Neutrophil (primary cell): ENCODE data around the gene SLC17A9.

ENCODE experiments used
- H3K27ac ChIP-seq: fragments of 200-600 bp; sonication (generic); 2 replicates; pipeline ENCODE4 v1.5.1; 2016; ENCODE audit warnings: mild to moderate bottlenecking, moderate library complexity
- H3K27me3 ChIP-seq: fragments of 200-600 bp; sonication (generic); 2 replicates; pipeline ENCODE4 v1.6.0; 2016; ENCODE audit warnings: mild to moderate bottlenecking
- H3K36me3 ChIP-seq: fragments of 200-600 bp; sonication (generic); 2 replicates; pipeline ENCODE4 v1.5.1; 2017
- H3K4me1 ChIP-seq, 2 experiments: fragments of 200-600 bp in 1 of 2; sonication (generic) in 1 of 2; 1 replicate in 1 of 2; 2 replicates in 1 of 2; pipeline versions ENCODE4 v1.5.1 to v1.6.1; 2013 to 2016; ENCODE audit warnings: low read depth in 1 of 2, low read length in 1 of 2, mild to moderate bottlenecking in 1 of 2, moderate library complexity in 1 of 2; ENCODE audit not compliant: control insufficient read depth in 1 of 2, insufficient read depth in 1 of 2
- H3K4me3 ChIP-seq, 2 experiments: fragments of 200-600 bp in 1 of 2; sonication (generic) in 1 of 2; 1 replicate in 1 of 2; 2 replicates in 1 of 2; pipeline ENCODE4 v1.5.1; 2013 to 2016; ENCODE audit warnings: low read depth in 1 of 2, low read length in 1 of 2, mild to moderate bottlenecking in 1 of 2, moderate library complexity in 1 of 2
- H3K9me3 ChIP-seq: fragments of 200-600 bp; sonication (generic); 2 replicates; pipeline ENCODE4 v1.5.1; 2016
- TF ChIP-seq, protein P1 (sequence below): fragments of 200-600 bp; sonication (generic); IDR thresholded peaks from 2 replicates; pipeline ENCODE4 v1.5.1; 2016; ENCODE audit warnings: antibody characterized with exemption

The SLC17A9 gene

DNA sequence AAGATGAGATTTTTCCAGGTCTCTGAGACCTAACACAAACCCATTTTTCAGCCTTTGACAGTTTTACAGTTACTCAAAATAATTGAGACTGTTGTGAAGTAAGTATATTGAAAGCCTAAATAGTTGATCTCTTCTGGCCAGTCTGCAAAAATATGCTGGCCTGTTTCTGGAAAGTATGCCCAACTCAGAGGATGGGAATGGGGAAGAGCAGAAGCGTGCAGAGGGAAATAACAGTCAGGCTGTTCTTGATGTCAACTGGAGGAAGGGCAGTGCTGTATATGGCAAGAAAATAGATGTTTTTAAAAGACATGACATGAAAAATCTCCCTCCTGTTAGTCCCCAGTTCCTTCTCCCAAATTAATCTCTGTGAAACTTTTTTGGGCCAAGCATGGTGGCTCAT is 10.7 kb upstream of the SLC17A9 start:
- Histone ChIP-seq H3K27ac (no peak overlapping the region), H3K36me3 (peaks cover 59% of the 10 kb centered on the region)
- TF ChIP-seq, protein P1, sequence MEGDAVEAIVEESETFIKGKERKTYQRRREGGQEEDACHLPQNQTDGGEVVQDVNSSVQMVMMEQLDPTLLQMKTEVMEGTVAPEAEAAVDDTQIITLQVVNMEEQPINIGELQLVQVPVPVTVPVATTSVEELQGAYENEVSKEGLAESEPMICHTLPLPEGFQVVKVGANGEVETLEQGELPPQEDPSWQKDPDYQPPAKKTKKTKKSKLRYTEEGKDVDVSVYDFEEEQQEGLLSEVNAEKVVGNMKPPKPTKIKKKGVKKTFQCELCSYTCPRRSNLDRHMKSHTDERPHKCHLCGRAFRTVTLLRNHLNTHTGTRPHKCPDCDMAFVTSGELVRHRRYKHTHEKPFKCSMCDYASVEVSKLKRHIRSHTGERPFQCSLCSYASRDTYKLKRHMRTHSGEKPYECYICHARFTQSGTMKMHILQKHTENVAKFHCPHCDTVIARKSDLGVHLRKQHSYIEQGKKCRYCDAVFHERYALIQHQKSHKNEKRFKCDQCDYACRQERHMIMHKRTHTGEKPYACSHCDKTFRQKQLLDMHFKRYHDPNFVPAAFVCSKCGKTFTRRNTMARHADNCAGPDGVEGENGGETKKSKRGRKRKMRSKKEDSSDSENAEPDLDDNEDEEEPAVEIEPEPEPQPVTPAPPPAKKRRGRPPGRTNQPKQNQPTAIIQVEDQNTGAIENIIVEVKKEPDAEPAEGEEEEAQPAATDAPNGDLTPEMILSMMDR: no peak

DNA sequence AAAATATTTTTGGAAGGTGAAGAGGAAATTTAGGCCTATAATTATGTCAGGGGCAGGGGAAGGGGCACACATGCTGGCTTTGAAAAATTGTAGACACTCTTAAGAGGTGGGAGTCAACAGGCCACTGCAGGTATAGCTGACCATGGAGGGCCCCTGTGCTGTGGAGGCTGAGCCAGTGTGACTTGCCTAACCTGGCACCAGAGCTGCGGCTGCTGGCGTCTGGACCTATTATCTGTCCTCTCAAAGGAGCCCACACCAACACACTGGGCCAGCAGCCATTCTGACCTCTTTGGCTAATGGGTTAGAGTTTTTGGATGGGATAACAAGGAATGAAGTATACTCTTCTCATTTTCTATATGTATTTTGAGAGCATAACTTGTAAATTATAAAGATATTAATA is 10.1 kb upstream of the SLC17A9 start:
- H3K9me3 ChIP-seq: no peaks in the 10 kb centered on the region
- TF ChIP-seq, protein P1: no peak
- H3K36me3 ChIP-seq: peaks cover 66% of the 10 kb centered on the region
- H3K4me3 ChIP-seq: no peak overlapping the region
- H3K27ac ChIP-seq: no peak overlapping the region
- no peaks in the 10 kb centered on the region for H3K27me3 ChIP-seq
- H3K4me1 ChIP-seq: peaks cover 18 to 19% of the 10 kb centered on the region in 2 experiments

More for the DNA sequence above, 10.7 kb upstream of the SLC17A9 start:
- H3K9me3 ChIP-seq: no peaks in the 10 kb centered on the region
- no peak overlapping the region for H3K4me3 ChIP-seq
- H3K4me1 ChIP-seq: peaks cover 25% of the 10 kb centered on the region in 2 experiments
- no peaks in the 10 kb centered on the region for H3K27me3 ChIP-seq

DNA sequence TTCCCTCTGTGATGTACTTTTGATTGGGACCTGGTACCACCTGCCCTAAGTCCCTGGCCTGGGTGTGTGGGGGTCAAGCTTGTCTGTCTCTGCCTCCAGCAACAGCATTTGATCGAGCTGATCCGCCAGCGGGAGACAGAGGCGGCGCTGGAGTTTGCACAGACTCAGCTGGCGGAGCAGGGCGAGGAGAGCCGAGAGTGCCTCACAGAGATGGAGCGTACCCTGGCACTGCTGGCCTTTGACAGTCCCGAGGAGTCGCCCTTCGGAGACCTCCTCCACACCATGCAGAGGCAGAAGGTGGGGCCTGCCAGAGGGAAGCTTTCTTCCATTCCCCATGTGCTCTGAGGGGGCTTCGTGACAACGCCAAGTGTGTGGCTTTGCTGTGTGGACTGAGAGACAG is 9.1 kb upstream of the SLC17A9 start:
- Histone ChIP-seq H3K27me3 (no peaks in the 10 kb centered on the region), H3K27ac (no peak overlapping the region), H3K36me3 (peaks cover 75% of the 10 kb centered on the region), H3K9me3 (no peaks in the 10 kb centered on the region), H3K4me1 (peaks cover 15 to 16% of the 10 kb centered on the region in 2 experiments), H3K4me3 (no peak overlapping the region)
- TF ChIP-seq, protein P1: no peak

DNA sequence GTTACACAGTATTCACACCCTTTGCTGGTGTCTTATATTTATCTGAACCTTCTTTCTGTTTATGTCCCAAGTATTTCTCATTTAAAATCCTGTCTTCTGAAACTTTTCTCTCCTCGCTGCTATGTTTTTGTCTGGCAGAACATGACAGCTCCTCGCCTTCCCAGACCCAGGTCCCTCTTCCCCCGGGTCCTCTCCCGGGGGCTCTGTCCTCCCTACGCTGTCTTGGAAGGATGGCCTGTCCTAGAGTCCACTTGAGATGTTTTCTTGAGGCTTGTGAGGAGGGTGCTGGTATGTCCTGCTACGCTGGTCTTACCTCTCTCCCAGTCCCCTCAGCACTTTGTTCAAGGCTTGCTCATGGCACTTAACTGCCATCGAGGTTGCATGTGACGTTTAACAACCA is 8.3 kb upstream of the SLC17A9 start:
- TF ChIP-seq, protein P1: no peak
- Histone ChIP-seq H3K27ac (no peak overlapping the region), H3K36me3 (peaks cover 82% of the 10 kb centered on the region), H3K4me1 (peaks cover 7 to 9% of the 10 kb centered on the region in 2 experiments), H3K27me3 (no peaks in the 10 kb centered on the region), H3K9me3 (no peaks in the 10 kb centered on the region), H3K4me3 (no peak overlapping the region)

DNA sequence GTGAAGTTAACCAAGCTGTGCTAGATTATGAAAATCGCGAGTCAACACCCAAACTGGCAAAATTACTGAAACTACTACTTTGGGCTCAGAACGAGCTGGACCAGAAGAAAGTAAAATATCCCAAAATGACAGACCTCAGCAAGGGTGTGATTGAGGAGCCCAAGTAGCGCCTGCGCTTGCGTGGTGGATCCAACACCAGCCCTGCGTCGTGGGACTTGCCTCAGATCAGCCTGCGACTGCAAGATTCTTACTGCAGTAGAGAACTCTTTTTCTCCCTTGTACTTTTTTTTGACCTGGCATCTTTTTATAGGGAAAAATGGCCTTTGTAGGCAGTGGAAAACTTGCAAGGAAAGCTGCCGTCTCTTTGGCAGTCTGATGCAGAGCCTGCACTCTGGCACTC is 7.8 kb upstream of the SLC17A9 start:
- TF ChIP-seq, protein P1: no peak
- peaks cover 1 to 3% of the 10 kb centered on the region in 2 experiments for H3K4me1 ChIP-seq

More for the DNA sequence above, 7.8 kb upstream of the SLC17A9 start:
- no peaks in the 10 kb centered on the region for H3K27me3 ChIP-seq
- no peak overlapping the region for H3K27ac ChIP-seq
- H3K36me3 ChIP-seq: peaks cover 88% of the 10 kb centered on the region
- no peak overlapping the region for H3K4me3 ChIP-seq
- no peaks in the 10 kb centered on the region for H3K9me3 ChIP-seq
